ENCODE results near the gene CD82.
"Not testable (repeated sequence)": the region's sequence is repeated elsewhere in the genome, so short reads cannot be mapped to it uniquely, and the experiment has no call there.

Gene CD82

GRCh38 chr11:44657836-44658505, 92.5 kb downstream of the CD82 start:
- Histone ChIP-seq H3K4me1 (ENCODE audit: control insufficient read depth, insufficient read depth, low read length) (no peaks in the 10 kb centered on the region), H3K9ac (ENCODE audit: low read depth, low read length) (no peak overlapping the region), H3K27ac (ENCODE audit: low read depth, low read length) (no peak overlapping the region), H3K36me3 (ENCODE audit: control insufficient read depth, insufficient read depth, low read length) (no peaks in the 10 kb centered on the region), H3K4me3 (ENCODE audit: low read depth, low read length) (no peak overlapping the region), H3K27me3 (ENCODE audit: control insufficient read depth, insufficient read depth, low read length) (no peaks in the 10 kb centered on the region), H3K9me3 (ENCODE audit: control insufficient read depth, insufficient read depth, low read length) (no peaks in the 10 kb centered on the region)

- Histone ChIP-seq H3K4me3 (ENCODE audit: low read depth, low read length) (no peak overlapping the region), H3K4me1 (ENCODE audit: control insufficient read depth, insufficient read depth, low read length) (no peaks in the 10 kb centered on the region), H3K9me3 (ENCODE audit: control insufficient read depth, insufficient read depth, low read length) (no peaks in the 10 kb centered on the region), H3K27ac (ENCODE audit: low read depth, low read length) (no peak overlapping the region), H3K36me3 (ENCODE audit: control insufficient read depth, insufficient read depth, low read length) (no peaks in the 10 kb centered on the region), H3K9ac (ENCODE audit: low read depth, low read length) (no peak overlapping the region), H3K27me3 (ENCODE audit: control insufficient read depth, insufficient read depth, low read length) (no peaks in the 10 kb centered on the region)
These were observed 93.0 kb downstream of the CD82 start for GRCh38 chr11:44658506-44658850.

GRCh38 chr11:44659641-44660040, 94.2 kb downstream of the CD82 start:
- Histone ChIP-seq H3K36me3 (ENCODE audit: control insufficient read depth, insufficient read depth, low read length) (no peaks in the 10 kb centered on the region), H3K9me3 (ENCODE audit: control insufficient read depth, insufficient read depth, low read length) (no peaks in the 10 kb centered on the region), H3K27me3 (ENCODE audit: control insufficient read depth, insufficient read depth, low read length) (no peaks in the 10 kb centered on the region), H3K4me1 (ENCODE audit: control insufficient read depth, insufficient read depth, low read length) (no peaks in the 10 kb centered on the region), H3K27ac (ENCODE audit: low read depth, low read length) (no peak overlapping the region), H3K4me3 (ENCODE audit: low read depth, low read length) (no peak overlapping the region), H3K9ac (ENCODE audit: low read depth, low read length) (no peak overlapping the region)

- H3K9ac ChIP-seq (ENCODE audit: low read depth, low read length); H3K27ac ChIP-seq (ENCODE audit: low read depth, low read length); H3K9me3 ChIP-seq (ENCODE audit: control insufficient read depth, insufficient read depth, low read length): not testable (repeated sequence)
These were observed 95.1 kb downstream of the CD82 start for GRCh38 chr11:44660535-44660934.

GRCh38 chr11:44661311-44661717, 95.9 kb downstream of the CD82 start:
- H3K4me1 ChIP-seq (ENCODE audit: control insufficient read depth, insufficient read depth, low read length) = no peaks in the 10 kb centered on the region; the same call in 1 of the 2 replicates
- no peak overlapping the region for H3K9ac ChIP-seq (ENCODE audit: low read depth, low read length)
- H3K9me3 ChIP-seq (ENCODE audit: control insufficient read depth, insufficient read depth, low read length) = no peaks in the 10 kb centered on the region
- H3K36me3 ChIP-seq (ENCODE audit: control insufficient read depth, insufficient read depth, low read length) = no peaks in the 10 kb centered on the region
- no peaks in the 10 kb centered on the region for H3K27me3 ChIP-seq (ENCODE audit: control insufficient read depth, insufficient read depth, low read length)
- H3K27ac ChIP-seq (ENCODE audit: low read depth, low read length) = no peak overlapping the region
- H3K4me3 ChIP-seq (ENCODE audit: low read depth, low read length) = no peak overlapping the region

More at GRCh38 chr11:44660535-44660934, 95.1 kb downstream of the CD82 start:
- not testable (repeated sequence) for H3K36me3 ChIP-seq (ENCODE audit: control insufficient read depth, insufficient read depth, low read length); H3K27me3 ChIP-seq (ENCODE audit: control insufficient read depth, insufficient read depth, low read length); H3K4me3 ChIP-seq (ENCODE audit: low read depth, low read length); H3K4me1 ChIP-seq (ENCODE audit: control insufficient read depth, insufficient read depth, low read length)
